Neural cell (in vitro differentiated cells): Measurements from ENCODE around the gene SLC19A1. TPM values are rescaled to one million over a fixed set of nuclear protein-coding genes. Genes with fewer than 3 reads are reported as not detected.

ENCODE experiments used
- H2AFZ ChIP-seq: fragments of 200-600, 300-800 bp; sonication (generic), shearing (Covaris generic); 2 replicates; pipeline ENCODE4 v1.6.0; 2014; ENCODE audit warnings: low read depth, mild to moderate bottlenecking, antibody characterized with exemption, low read length, moderate library complexity
- H3F3A ChIP-seq: fragments of 200-600 bp; shearing (Covaris generic); 2 replicates; pipeline ENCODE4 v1.6.1; 2016; ENCODE audit warnings: mild to moderate bottlenecking, moderate library complexity, mixed read lengths, antibody characterized with exemption, low read length; ENCODE audit not compliant: insufficient read depth, poor library complexity, severe bottlenecking
- H3K27ac ChIP-seq: fragments of 200-600, 300-800 bp; sonication (generic), shearing (Covaris generic); 2 replicates; pipeline ENCODE4 v1.5.1; 2014; ENCODE audit warnings: mild to moderate bottlenecking, low read length, moderate library complexity
- H3K27me3 ChIP-seq: fragments of 300-800, 200-600 bp; sonication (generic), shearing (Covaris generic); 2 replicates; pipeline ENCODE4 v1.6.0; 2014; ENCODE audit warnings: mild to moderate bottlenecking, low read depth, low read length, moderate library complexity; ENCODE audit not compliant: insufficient read depth
- H3K36me3 ChIP-seq: fragments of 300-800, 200-600 bp; sonication (generic), shearing (Covaris generic); 2 replicates; pipeline ENCODE4 v1.5.1; 2014; ENCODE audit warnings: mild to moderate bottlenecking, antibody characterized with exemption, low read length, moderate library complexity; ENCODE audit not compliant: insufficient read depth
- H3K4me2 ChIP-seq: fragments of 300-800, 200-600 bp; sonication (generic), shearing (Covaris generic); 2 replicates; pipeline ENCODE4 v1.6.0; 2014; ENCODE audit warnings: mild to moderate bottlenecking, low read length
- H3K4me3 ChIP-seq: fragments of 300-800, 200-600 bp; sonication (generic), shearing (Covaris generic); 2 replicates; pipeline ENCODE4 v1.5.1; 2014; ENCODE audit warnings: mild to moderate bottlenecking, low read length, moderate library complexity
- H3K79me2 ChIP-seq: fragments of 200-600 bp; shearing (Covaris generic); replicated peaks from 2 replicates; pipeline ENCODE4 v1.6.0; 2014; ENCODE audit warnings: mild to moderate bottlenecking, low read length, moderate library complexity; ENCODE audit not compliant: insufficient read depth
- H3K9ac ChIP-seq: fragments of 300-800, 200-600 bp; sonication (generic), shearing (Covaris generic); 2 replicates; pipeline ENCODE4 v1.6.1; 2016; ENCODE audit warnings: mild to moderate bottlenecking, low read length, mixed read lengths
- H3K9me2 ChIP-seq: fragments of 200-600 bp; shearing (Covaris generic); 2 replicates; pipeline ENCODE4 v1.6.1; 2016; ENCODE audit warnings: mild to moderate bottlenecking, low read length, mixed read lengths; ENCODE audit not compliant: insufficient read depth
- H3K9me3 ChIP-seq: fragments of 200-600, 300-800 bp; sonication (generic), shearing (Covaris generic); 2 replicates; pipeline ENCODE4 v1.6.1; 2016; ENCODE audit warnings: mild to moderate bottlenecking, mixed run types, low read length, moderate library complexity, mixed read lengths
- H4K20me1 ChIP-seq: fragments of 200-600 bp; shearing (Covaris generic); 2 replicates; pipeline ENCODE4 v1.6.1; 2016; ENCODE audit warnings: mild to moderate bottlenecking, mixed run types; ENCODE audit not compliant: insufficient read depth
- CTCF ChIP-seq: fragments of 450-650 bp; IDR thresholded peaks from 2 replicates; pipeline ENCODE4 v1.5.1; 2014; ENCODE audit warnings: antibody characterized with exemption, mild to moderate bottlenecking, moderate library complexity; ENCODE audit not compliant: poor library complexity, severe bottlenecking
- EP300 ChIP-seq: fragments of 450-650 bp; conservative IDR thresholded peaks from 2 replicates; pipeline ENCODE4 v1.6.1; 2014; ENCODE audit warnings: antibody characterized with exemption, mild to moderate bottlenecking, moderate library complexity; ENCODE audit not compliant: poor library complexity, severe bottlenecking
- EZH2 ChIP-seq: fragments of 200-600, 300-800 bp; shearing (Covaris generic), sonication (generic); IDR thresholded peaks from 2 replicates; pipeline ENCODE4 v1.6.1; 2014; ENCODE audit warnings: antibody characterized with exemption, low read length, borderline replicate concordance, mild to moderate bottlenecking; ENCODE audit not compliant: insufficient read depth, poor library complexity, severe bottlenecking
- MXI1 ChIP-seq: fragments of 450-650 bp; conservative IDR thresholded peaks from 2 replicates; pipeline ENCODE4 v1.6.1; 2014; ENCODE audit warnings: antibody characterized with exemption, mild to moderate bottlenecking; ENCODE audit not compliant: poor library complexity, severe bottlenecking
- POLR2AphosphoS5 ChIP-seq: IDR thresholded peaks from 2 replicates; pipeline ENCODE4 v1.6.1; 2012
- RAD21 ChIP-seq: fragments of 450-650 bp; conservative IDR thresholded peaks from 2 replicates; pipeline ENCODE4 v1.6.1; 2014; ENCODE audit warnings: antibody characterized with exemption, mild to moderate bottlenecking, moderate library complexity
- REST ChIP-seq: IDR thresholded peaks from 2 replicates; pipeline ENCODE4 v1.6.1; 2012; ENCODE audit warnings: borderline replicate concordance
- SMC3 ChIP-seq: fragments of 450-650 bp; conservative IDR thresholded peaks from 2 replicates; pipeline ENCODE4 v1.6.1; 2014; ENCODE audit warnings: antibody characterized with exemption, mild to moderate bottlenecking, moderate library complexity; ENCODE audit not compliant: poor library complexity
- TAF1 ChIP-seq: IDR thresholded peaks from 2 replicates; pipeline ENCODE4 v1.6.1; 2012; ENCODE audit warnings: low read depth
- polyA plus RNA-seq: library from polyadenylated mRNA; depleted of rRNA; stranded (reverse); fragments of >200 nt; gene quantifications from 2 replicates; pipeline ENCODE4 v1.2.3, GENCODE V29; 2014

Gene SLC19A1
- polyA plus RNA-seq, 1 donor from 2014 or later: 2.9 TPM

- Histone ChIP-seq H3K79me2 (no peaks in the 10 kb centered on the region), H4K20me1 (no peaks in the 10 kb centered on the region), H3K36me3 (no peaks in the 10 kb centered on the region), H3F3A (no peaks in the 10 kb centered on the region), H3K9ac (no peak overlapping the region), H3K9me3 (peaks cover 4% of the 10 kb centered on the region), H3K27ac (no peak overlapping the region), H2AFZ (no peak overlapping the region), H3K4me2 (no peak overlapping the region), H3K27me3 (no peaks in the 10 kb centered on the region), H3K4me3 (no peak overlapping the region), H3K9me2 (no peaks in the 10 kb centered on the region)
- TF ChIP-seq RAD21 (no peak), POLR2AphosphoS5 (no peak), MXI1 (no peak), EP300 (no peak), CTCF (no peak), EZH2 (no peak), TAF1 (no peak), SMC3 (no peak), REST (no peak)
These were observed 28.8 kb upstream of the SLC19A1 start for GRCh38 chr21:45570826-45571601.

GRCh38 chr21:45570071-45570470 lies 27.8 kb upstream of the SLC19A1 start:
- Histone ChIP-seq H2AFZ (no peak overlapping the region), H3K4me2 (no peak overlapping the region), H3K4me3 (no peak overlapping the region), H4K20me1 (no peaks in the 10 kb centered on the region), H3K27me3 (no peaks in the 10 kb centered on the region), H3K36me3 (no peaks in the 10 kb centered on the region), H3F3A (no peaks in the 10 kb centered on the region), H3K9me3 (peaks cover 4% of the 10 kb centered on the region), H3K9me2 (no peaks in the 10 kb centered on the region), H3K27ac (no peak overlapping the region), H3K79me2 (no peaks in the 10 kb centered on the region), H3K9ac (no peak overlapping the region)
- TF ChIP-seq MXI1 (no peak), REST (no peak), RAD21 (no peak), EP300 (no peak), CTCF (no peak), SMC3 (no peak), EZH2 (no peak), TAF1 (no peak), POLR2AphosphoS5 (no peak)
